ENCODE results near the gene RCAN3.
"Not testable (repeated sequence)": the region's sequence is repeated elsewhere in the genome, so short reads cannot be mapped to it uniquely, and the experiment has no call there.

GRCh38 chr1:24529292-24529691 lies 26.7 kb downstream of the RCAN3 start:
- TF ChIP-seq CTCF, POLR2A (IDR thresholded peaks at IDR 0.05): not testable (repeated sequence)

All from Peyer's patch (tissue), 4 donors.